ENCODE measurements around the gene COQ4. TPM values are rescaled to one million over a fixed set of nuclear protein-coding genes. Genes with fewer than 3 reads are reported as not detected.

The COQ4 gene
- total and polyA plus RNA-seq, 2 of the 8 experiments (the other 6 are each of a cell fraction or from before 2014, with no cell fraction given): 32.3 to 58.8 TPM

GRCh38 chr9:128340691-128341434 is 18.2 kb downstream of the COQ4 start (continued):
- no peak for TF ChIP-seq GTF2F1 (IDR thresholded peaks at IDR 0.05; ENCODE audit: borderline replicate concordance, low read depth, low read length)
